NT2/D1 (cell line): ENCODE results near the gene FNDC3B.

ENCODE experiments used
- DNase-seq: peaks from one replicate; pipeline ENCODE4 v3.0.0-alpha.2; 2011; ENCODE audit warnings: low read depth, low spot score
- H3K27me3 ChIP-seq: 2 replicates; pipeline ENCODE4 v1.6.0; 2011; ENCODE audit warnings: mild to moderate bottlenecking; ENCODE audit not compliant: insufficient read length, insufficient read depth
- H3K36me3 ChIP-seq: 2 replicates; pipeline ENCODE4 v1.6.1; 2011; ENCODE audit warnings: mild to moderate bottlenecking, low read length, mixed read lengths; ENCODE audit not compliant: insufficient read depth, insufficient read length
- H3K4me1 ChIP-seq: 2 replicates; pipeline ENCODE4 v1.5.1; 2011; ENCODE audit not compliant: insufficient read depth, insufficient read length
- H3K4me3 ChIP-seq: 2 replicates; pipeline ENCODE4 v1.5.1; 2011; ENCODE audit warnings: low read depth; ENCODE audit not compliant: insufficient read length
- H3K9ac ChIP-seq: 2 replicates; pipeline ENCODE4 v1.6.0; 2011; ENCODE audit warnings: low read depth; ENCODE audit not compliant: insufficient read length
- H3K9me3 ChIP-seq: 2 replicates; pipeline ENCODE4 v1.5.1; 2011; ENCODE audit warnings: mild to moderate bottlenecking, low read length; ENCODE audit not compliant: insufficient read depth
- SUZ12 ChIP-seq: IDR thresholded peaks from 2 replicates; pipeline ENCODE4 v1.6.1; 2011; ENCODE audit not compliant: insufficient read length, insufficient read depth; ENCODE audit errors: extremely low read depth
- YY1 ChIP-seq: IDR thresholded peaks from 2 replicates; pipeline ENCODE4 v1.6.1; 2011; ENCODE audit not compliant: insufficient read length, insufficient read depth
- ZNF274 ChIP-seq: IDR thresholded peaks from 2 replicates; pipeline ENCODE4 v1.6.1; 2011; ENCODE audit warnings: mild to moderate bottlenecking, low read depth, low read length

FNDC3B gene

DNA sequence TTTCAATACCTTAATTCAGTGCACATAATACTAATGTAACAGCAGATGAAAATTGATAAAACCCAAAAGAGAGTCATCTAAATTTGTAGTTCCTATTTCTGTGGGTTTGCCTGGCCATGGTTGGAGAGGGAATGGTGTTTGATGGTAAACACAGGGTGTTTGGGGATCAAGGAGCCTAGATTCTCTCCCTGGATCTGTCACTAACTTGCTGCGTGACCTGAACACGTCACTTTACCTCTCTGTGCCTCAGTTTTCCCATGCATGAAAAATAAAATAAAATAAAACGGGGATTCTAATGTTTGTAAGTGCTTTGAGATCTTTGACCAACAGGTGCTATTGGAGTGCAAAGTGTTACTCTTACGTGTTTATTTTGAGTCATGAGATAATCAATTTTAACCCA is 359.1 kb downstream of the FNDC3B start:
- Histone ChIP-seq H3K9me3 (no peaks in the 10 kb centered on the region), H3K36me3 (peaks cover 8% of the 10 kb centered on the region), H3K9ac (no peak overlapping the region), H3K4me3 (no peak overlapping the region), H3K27me3 (no peaks in the 10 kb centered on the region), H3K4me1 (no peaks in the 10 kb centered on the region)
- no peak for DNase-seq
- TF ChIP-seq ZNF274 (no peak), SUZ12 (no peak), YY1 (no peak)

DNA sequence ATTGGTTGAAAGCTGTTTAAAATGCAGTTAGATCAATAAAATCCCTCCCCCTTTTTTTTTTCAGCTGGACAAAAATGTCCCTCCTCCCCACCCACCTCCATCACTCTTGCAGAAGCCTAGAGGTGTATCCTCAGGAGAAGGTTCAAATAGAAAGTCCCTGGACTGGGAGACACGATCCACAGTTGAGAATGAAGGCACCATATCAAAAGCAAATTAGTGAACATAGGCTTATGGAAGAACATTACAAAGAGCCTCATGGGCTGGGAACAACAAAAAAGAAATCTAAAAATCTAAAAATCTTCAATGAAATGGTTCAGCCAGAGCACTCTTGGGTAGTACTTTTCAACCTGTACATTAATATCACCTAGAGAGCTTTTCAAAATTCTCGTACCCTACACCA is 362.7 kb downstream of the FNDC3B start:
- Histone ChIP-seq H3K4me1 (no peaks in the 10 kb centered on the region), H3K27me3 (no peaks in the 10 kb centered on the region), H3K4me3 (no peak overlapping the region), H3K36me3 (peaks cover 5% of the 10 kb centered on the region), H3K9ac (no peak overlapping the region), H3K9me3 (no peaks in the 10 kb centered on the region)
- TF ChIP-seq ZNF274 (no peak), SUZ12 (no peak), YY1 (no peak)
- no peak for DNase-seq

DNA sequence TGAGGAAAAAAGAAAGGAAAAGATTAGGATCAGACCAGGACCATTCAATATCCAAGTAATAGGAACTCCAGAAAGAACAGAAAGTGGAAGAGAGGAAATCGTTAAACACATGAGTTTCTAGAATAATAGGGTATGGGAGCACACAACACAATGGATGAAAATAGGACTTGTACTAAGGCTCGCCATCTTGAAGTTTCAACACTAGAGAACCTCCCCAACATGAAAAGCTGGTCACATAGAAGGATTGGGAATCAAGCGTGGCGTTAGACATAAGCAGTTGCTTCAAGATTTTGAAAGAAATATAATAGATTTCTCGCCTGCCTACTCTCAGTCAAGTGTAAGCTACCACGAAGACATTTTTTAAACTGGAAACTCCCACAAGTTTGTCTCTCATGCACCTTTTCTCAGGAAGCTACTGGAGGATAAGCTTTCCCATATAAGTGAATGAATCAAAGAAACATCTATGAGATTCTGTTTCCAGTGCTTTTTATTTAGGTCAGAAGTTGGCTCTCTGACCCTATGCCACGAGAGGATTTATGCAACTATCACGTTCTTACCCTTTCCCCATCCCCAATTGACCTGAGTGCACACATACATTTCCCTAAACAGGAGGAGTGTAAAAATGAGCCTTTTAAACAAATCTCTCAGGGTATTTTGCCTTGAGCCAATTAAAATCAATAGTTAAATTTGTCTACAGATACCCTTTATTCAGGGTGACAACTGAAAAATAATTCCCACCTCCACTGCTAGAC is 363.7 kb downstream of the FNDC3B start:
- no peaks in the 10 kb centered on the region for H3K27me3 ChIP-seq
- no peaks in the 10 kb centered on the region for H3K4me1 ChIP-seq
- TF ChIP-seq ZNF274 (no peak), YY1 (no peak), SUZ12 (no peak)
- H3K36me3 ChIP-seq, result peaks cover 5% of the 10 kb centered on the region
- no peaks in the 10 kb centered on the region for H3K9me3 ChIP-seq
- no peak overlapping the region for H3K9ac ChIP-seq
- no peak overlapping the region for H3K4me3 ChIP-seq
- no peak for DNase-seq

DNA sequence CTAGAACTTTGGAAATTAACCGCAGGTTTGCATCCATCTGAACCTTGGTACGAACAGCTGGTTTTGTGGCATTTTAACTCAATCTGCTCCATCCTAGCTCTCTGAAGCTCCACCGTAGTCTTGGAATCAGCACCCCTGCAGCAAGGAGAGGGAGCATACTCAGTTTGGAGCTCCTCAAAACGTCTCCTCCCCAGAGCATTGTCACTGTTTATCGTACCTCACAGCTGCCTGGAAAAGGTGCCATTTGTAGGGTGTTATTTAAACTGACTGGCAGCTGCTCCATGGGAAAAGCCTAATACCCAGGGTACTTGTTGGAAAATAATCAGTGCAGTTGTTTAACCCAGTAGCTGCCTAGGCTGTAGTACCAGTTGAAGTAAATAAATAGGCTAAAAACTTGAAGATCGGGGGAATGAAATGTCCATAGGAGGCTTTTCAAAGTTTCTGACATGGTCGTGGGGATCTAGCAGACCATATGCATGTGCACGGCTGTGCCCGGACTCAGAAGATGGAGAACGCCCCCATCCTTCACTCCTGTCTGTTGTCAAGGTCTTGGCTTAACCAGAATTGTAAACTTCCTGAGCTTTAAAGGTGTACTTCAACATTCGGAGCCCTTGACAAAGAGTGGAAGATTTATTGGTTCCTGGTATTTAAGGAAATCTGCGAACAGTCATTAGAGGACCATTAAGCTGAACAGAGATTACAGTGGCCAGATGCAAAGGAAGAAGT is 365.0 kb downstream of the FNDC3B start:
- Histone ChIP-seq H3K9me3 (no peaks in the 10 kb centered on the region), H3K4me1 (no peaks in the 10 kb centered on the region), H3K27me3 (no peaks in the 10 kb centered on the region), H3K4me3 (no peak overlapping the region), H3K36me3 (peaks cover 5% of the 10 kb centered on the region), H3K9ac (no peak overlapping the region)
- DNase-seq, result no peak
- TF ChIP-seq YY1, result no peak
- no peak for TF ChIP-seq SUZ12
- TF ChIP-seq ZNF274, result no peak

DNA sequence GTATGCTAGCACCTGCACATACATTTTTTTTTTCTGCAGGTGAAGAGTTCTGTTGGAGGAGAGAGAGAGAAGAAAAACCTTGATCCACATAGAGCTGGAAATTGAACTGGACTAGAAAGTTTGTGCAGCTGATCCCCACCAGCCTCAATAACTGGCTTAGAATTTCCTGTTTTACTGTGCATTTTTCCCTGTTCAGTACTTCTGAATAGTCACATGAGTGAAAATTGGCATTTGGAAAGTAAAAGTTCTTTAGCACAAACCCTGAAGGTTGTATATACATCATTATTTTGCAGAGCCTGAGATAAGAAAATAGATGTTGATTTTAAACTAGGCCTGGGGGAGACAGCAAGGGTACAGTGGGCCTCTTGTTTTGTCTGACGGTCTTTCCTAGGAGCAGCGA is 366.5 kb downstream of the FNDC3B start:
- H3K9ac ChIP-seq, result no peak overlapping the region
- no peak overlapping the region for H3K4me3 ChIP-seq
- no peaks in the 10 kb centered on the region for H3K9me3 ChIP-seq
- DNase-seq, result no peak
- H3K27me3 ChIP-seq, result no peaks in the 10 kb centered on the region
- H3K36me3 ChIP-seq, result peaks cover 5% of the 10 kb centered on the region
- H3K4me1 ChIP-seq, result no peaks in the 10 kb centered on the region
- TF ChIP-seq YY1, result no peak
- no peak for TF ChIP-seq ZNF274
- no peak for TF ChIP-seq SUZ12

DNA sequence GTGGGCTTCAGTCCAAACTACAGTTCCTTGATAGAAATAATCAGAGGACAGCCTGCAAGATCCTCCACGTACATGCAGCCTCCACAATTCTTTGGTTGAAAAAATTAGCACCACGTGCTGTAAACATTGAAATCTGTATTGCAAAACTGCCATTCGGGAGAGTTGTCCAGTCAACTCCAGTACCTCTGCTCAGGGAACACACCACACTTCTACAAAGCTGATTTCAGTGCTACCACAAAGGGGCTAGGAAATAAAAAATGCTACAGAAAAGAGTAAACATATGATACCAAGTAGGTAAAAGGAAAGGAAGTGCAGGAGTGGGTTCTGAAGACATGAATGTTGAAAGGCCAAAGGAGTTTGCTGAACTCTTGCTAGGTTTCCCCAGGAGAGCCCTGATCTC is 368.5 kb downstream of the FNDC3B start:
- no peak for DNase-seq
- Histone ChIP-seq H3K4me3 (no peak overlapping the region), H3K36me3 (no peaks in the 10 kb centered on the region), H3K27me3 (no peaks in the 10 kb centered on the region), H3K9ac (no peak overlapping the region), H3K9me3 (no peaks in the 10 kb centered on the region), H3K4me1 (no peaks in the 10 kb centered on the region)
- TF ChIP-seq SUZ12 (no peak), YY1 (no peak)

DNA sequence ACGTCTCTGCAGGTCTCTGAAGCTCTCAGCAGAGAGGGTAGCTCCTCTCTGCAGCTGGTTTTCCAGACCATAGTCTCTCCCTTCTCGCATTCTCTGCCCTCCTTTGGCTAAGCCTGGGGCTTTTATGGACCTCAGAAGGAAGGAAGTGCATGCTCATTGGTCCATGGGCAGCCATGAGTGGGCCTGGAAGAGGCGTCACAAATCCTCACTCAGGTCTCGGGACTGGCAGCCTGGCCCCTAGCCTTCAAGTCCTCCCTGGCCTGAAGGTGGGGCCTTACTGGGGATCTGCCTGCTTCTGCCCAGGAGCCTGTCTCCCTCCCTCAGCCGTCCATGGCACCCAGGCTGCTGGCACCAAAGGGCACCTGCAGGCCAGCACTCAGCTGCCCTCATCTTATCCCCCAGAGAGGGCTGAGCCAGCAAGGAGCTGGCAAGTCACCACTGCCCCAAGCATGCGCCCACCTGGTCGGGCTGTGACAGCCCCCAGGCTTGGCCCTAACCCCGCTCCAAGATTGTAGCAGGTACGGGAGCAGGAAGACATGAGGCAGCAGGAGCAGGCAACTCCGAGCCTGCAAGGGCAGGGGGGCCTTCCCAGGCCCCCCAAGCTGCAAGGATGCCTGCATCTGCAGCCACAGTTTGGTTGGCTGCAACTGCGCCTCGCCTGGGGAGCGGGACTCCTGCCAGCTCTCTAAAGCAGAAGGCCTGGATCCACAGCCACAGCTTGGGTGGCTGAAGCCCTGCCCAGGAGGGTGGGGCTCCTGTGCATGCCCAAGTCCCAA is 371.5 kb downstream of the FNDC3B start:
- no peaks in the 10 kb centered on the region for H3K9me3 ChIP-seq
- no peaks in the 10 kb centered on the region for H3K27me3 ChIP-seq
- no peak for TF ChIP-seq YY1
- H3K4me1 ChIP-seq, result no peaks in the 10 kb centered on the region
- no peak overlapping the region for H3K9ac ChIP-seq
- no peak for DNase-seq
- no peaks in the 10 kb centered on the region for H3K36me3 ChIP-seq
- H3K4me3 ChIP-seq, result no peak overlapping the region
